ENCODE results near the gene ILRUN.
"Not testable (repeated sequence)": the region's sequence is repeated elsewhere in the genome, so short reads cannot be mapped to it uniquely, and the experiment has no call there.

Gene ILRUN

DNA sequence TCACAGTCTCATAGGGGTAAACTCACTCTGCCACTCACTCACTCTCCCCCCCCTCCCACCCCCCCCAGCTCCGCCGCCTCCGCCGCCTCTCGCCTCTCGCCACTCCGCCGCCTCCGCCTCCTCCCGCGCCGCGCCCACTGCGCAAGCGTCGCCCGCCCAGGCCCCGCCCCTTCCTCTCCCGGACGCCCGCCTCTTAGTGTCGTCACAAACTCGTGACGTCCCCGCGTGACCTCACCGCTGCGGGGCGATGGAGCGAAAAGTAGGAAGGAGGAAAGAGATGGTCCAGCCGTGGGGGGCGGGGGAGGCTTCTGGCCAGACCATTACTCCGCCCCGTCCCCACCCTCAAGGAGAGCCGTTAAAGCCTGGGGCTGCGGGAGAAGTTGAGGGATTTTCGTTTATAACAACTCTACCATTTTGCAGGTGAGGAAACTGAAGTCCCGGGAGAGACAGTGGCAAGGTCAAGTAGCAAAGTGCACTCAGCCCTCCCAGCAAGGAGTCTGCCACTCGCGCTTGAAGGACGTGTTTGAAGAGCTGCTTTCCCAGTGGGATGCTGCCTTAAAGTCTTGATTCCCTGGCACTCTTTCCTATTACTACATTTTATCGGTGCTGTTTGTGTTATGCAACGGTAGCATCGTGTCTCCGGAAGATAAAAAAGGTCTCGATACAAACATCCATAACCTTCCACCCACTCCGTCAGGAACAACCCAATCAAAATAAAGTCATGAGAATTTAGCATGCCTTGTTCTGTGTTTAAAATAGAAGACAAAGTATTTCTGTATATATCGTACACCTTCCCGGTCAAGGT, at the start of gene ILRUN:
ILRUN (minus strand) TSS at position 29 of the 805 bp plus-strand sequence. CDS start 164 bp downstream, outside the sequence.
- peak; percentile 94 for DNase-seq

DNA sequence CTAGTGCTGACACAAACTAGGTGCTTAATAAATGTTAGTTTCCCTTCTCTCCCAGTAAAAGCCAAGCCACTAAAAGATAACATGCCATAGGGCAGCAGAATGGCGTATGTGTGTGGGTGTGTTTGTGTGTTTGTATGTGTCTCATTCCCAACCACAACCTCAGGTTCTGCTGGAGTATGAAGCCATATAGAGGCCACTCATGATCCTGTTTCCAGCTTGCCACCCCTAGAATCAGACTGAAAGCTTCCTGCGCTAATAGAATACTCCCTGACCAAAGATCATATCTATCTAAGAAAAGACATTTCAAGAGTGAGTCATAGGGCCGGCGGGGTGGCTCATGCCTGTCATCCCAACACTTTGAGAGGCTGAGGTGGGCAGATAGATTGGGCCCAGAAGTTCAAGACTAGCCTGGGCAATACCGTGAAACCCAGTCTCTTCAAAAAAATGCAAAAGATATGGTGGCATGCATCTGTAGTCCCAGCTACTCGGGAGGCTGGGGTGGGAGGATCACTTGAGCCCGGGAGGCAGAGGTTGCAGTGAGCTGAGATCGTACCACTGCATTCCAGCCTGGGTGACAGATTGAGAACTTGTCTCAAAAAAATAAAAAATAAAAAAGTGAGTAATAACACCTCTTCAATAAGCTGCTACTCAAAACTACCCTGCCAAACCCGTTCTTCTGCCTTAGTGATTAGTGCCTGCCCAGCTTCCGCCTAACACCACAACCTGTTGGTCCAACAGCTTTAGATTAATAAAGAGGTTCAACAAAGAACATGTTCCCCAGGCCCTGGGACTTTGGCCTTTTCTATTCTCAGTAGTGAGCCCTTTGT, 48.9 kb upstream of the ILRUN start:
- peak; percentile 2 for DNase-seq

DNA sequence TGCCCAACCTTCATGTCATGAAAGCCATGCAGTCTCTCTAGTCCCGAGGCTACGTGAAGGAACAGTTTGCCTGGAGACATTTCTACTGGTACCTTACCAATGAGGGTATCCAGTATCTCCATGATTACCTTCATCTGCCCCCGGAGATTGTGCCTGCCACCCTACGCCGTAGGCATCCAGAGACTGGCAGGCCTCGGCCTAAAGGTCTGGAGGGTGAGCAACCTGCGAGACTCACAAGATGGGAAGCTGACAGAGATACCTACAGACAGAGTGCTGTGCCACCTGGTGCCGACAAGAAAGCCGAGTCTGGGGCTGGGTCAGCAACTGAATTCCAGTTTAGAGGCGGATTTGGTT, 47.7 kb upstream of the ILRUN start:
- DNase-seq = not testable (repeated sequence)

- no peak for DNase-seq
These were observed 47.2 kb upstream of the ILRUN start for GRCh38 chr6:34743625-34744293.

DNA sequence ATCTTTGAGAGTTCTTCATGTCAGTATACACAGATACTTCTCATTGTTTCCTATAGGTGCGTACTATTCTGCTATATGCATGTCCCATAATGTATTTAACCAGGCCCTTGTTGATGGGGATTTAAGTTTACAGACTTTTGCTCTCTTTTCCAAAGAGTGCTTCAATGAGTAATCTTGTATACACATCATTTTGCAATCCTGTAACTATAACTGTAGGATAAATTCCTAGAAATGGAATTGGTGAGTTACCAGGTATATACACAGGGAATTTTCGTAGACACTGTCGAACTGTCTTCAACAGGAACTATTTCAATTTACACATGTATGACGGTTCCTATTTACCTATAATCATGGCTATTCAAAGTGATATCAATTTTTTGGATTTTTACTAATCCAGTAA, 45.5 kb upstream of the ILRUN start:
- DNase-seq = no peak

- DNase-seq = no peak
These were observed 40.3 kb upstream of the ILRUN start for GRCh38 chr6:34736823-34737222.

GRCh38 chr6:34731393-34732060, 35.0 kb upstream of the ILRUN start:
- no peak for DNase-seq

DNA sequence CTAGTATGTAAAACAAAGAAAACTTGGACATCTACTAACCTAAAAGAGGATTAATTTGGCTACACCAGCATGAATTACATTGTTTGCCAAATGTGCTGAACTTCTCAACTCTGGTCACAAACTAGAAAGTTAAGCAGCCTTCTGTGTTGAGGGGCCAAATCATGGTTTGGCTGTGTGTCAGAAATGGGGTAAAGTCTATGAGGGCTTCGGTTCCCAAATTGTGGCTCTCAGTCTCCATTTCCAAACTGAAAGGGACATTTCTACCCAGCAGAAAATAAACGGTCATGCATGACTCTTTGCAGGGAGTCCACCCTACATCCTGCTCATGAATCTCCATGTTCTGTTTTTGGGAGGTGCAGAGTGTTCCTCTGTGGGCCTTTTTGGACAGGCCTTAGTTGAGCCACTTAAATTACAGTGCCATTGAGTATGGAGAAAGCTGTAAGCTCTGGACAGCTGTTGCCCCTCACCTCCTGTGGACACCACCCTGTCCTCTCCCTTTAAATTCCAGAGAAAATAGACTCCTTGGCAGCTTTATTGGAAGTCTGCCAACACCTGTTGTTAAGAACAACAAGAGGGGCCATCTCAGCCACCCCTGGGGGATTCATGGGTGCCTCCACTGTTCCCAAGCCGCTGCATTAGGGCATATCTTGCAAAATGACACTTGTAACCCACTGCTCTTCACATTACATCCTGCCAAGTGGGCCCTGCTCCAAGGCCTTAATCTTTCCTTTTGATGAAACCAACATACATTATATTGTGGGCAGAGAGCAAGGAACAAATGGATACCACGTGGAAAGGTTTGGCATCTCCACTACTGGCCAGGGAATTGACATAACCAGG, 33.3 kb upstream of the ILRUN start:
- no peak for DNase-seq

GRCh38 chr6:34726055-34726454, 29.5 kb upstream of the ILRUN start:
- DNase-seq = no peak

GRCh38 chr6:34723203-34723602, 26.6 kb upstream of the ILRUN start:
- no peak for DNase-seq

GRCh38 chr6:34722451-34722850, 25.9 kb upstream of the ILRUN start:
- no peak for DNase-seq

GRCh38 chr6:34720160-34720559, 23.6 kb upstream of the ILRUN start:
- DNase-seq = not testable (repeated sequence)

- DNase-seq = not testable (repeated sequence)
These were observed 23.1 kb upstream of the ILRUN start for GRCh38 chr6:34719646-34720045.

GRCh38 chr6:34718976-34719375, 22.4 kb upstream of the ILRUN start:
- no peak for DNase-seq

GRCh38 chr6:34717466-34717865, 20.9 kb upstream of the ILRUN start:
- DNase-seq = no peak

- DNase-seq = no peak
These were observed 18.1 kb upstream of the ILRUN start for GRCh38 chr6:34714663-34715062.

- not testable (repeated sequence) for DNase-seq
These were observed 16.3 kb upstream of the ILRUN start for GRCh38 chr6:34712881-34713280.

DNA sequence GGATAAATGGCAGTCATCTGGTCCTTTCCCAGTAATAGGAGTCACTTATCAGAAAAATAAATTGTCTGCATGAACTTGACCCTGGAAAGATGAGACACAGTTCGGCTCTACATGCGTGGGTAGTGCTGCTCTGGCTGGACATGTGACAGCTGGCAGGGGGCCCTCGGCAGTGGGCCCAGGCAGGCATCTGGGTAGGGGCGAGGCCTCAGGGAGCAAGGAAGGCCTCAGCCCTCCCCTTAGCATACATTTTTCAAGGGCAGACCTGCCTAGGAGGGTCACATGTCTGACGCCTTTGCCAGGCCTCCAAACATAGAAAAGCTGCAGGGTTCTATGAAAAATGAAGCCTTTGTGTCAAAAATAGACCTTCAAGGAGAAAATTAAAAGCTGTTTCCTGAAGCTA, 12.8 kb upstream of the ILRUN start:
- no peak for DNase-seq

DNA sequence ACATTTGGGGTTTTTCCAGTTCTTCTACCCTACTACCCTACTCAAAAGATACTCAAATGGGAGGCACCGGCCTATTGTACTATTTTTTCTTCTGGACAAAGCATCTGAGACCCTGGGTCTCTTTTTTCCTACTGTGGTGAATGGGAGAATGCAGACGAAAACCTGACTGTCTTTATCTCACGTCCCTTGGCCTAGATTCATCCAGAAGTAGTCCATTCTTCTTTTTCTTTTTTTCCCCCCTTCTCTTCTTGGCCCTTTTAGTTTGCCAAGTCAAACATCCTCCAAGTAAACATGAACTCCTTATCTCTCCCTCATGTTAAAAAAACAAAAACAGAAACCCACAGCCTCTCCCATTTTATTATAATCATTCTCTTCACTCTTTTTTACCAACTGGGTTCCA, 8.7 kb upstream of the ILRUN start:
- no peak for DNase-seq

- DNase-seq = no peak
These were observed 4.6 kb upstream of the ILRUN start for GRCh38 chr6:34701199-34701598.

- DNase-seq = no peak
These were observed 1.5 kb upstream of the ILRUN start for GRCh38 chr6:34697904-34698559.

DNA sequence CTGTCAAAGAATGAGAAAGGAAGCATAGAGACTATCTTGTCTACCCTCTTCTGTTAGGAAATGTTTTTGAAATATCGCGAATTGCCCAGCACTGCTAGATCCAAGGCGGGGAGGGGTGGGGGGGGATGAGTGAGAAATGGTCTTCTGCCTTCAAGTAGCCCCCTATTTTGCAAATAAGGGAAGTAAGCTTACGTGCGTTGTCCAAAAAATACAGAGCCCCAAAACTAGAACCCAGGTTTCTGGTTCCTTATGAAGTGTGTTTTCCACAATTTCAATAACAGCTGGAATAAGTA, 923 bp upstream of the ILRUN start:
- no peak for DNase-seq

Measured in NCI-H774 (cell line).